Epithelial cell of proximal tubule (primary cell): ENCODE data around the gene CCDC40. TPM values are rescaled to one million over a fixed set of nuclear protein-coding genes. Genes with fewer than 3 reads are reported as not detected.

Source experiments
- DNase-seq: peaks from one replicate; pipeline ENCODE4 v3.0.0-alpha.2; 2011; ENCODE audit warnings: low read depth
- H3K4me3 ChIP-seq: 2 replicates; pipeline ENCODE4 v1.5.1; 2011; ENCODE audit warnings: low read depth, mild to moderate bottlenecking, low read length
- CTCF ChIP-seq: conservative IDR thresholded peaks from 2 replicates; pipeline ENCODE4 v1.5.1; 2012; ENCODE audit warnings: low read depth, mild to moderate bottlenecking, low read length
- total RNA-seq: library from RNA; depleted of rRNA; stranded (reverse); fragments of >200 nt; gene quantifications from 2 replicates; pipeline ENCODE4 v1.2.3, GENCODE V29; 2015

Gene CCDC40
- total RNA-seq, 1 donor from 2014 or later = 2.2 TPM

- TF ChIP-seq CTCF = no peak
- no peak for DNase-seq
- H3K4me3 ChIP-seq = no peak overlapping the region
Measured at GRCh38 chr17:80012765-80013741, 23.4 kb upstream of the CCDC40 start.

- DNase-seq = no peak
- TF ChIP-seq CTCF = no peak
- H3K4me3 ChIP-seq = no peak overlapping the region
Measured at GRCh38 chr17:80017226-80018010, 19.0 kb upstream of the CCDC40 start.

- H3K4me3 ChIP-seq = no peak overlapping the region
- TF ChIP-seq CTCF = no peak
- DNase-seq = no peak
Measured at GRCh38 chr17:80018917-80019651, 17.4 kb upstream of the CCDC40 start.

GRCh38 chr17:80021600-80021999 is 14.8 kb upstream of the CCDC40 start:
- H3K4me3 ChIP-seq = no peak overlapping the region
- TF ChIP-seq CTCF = no peak
- DNase-seq = no peak

- H3K4me3 ChIP-seq = no peak overlapping the region
- TF ChIP-seq CTCF = no peak
- no peak for DNase-seq
Measured at GRCh38 chr17:80023481-80024205, 12.8 kb upstream of the CCDC40 start.
